ENCODE data around the gene ABTB2.
A peak's percentile ranks its signal among the peaks of the same experiment; 100 is the strongest.
"Not testable (repeated sequence)": the region's sequence is repeated elsewhere in the genome, so short reads cannot be mapped to it uniquely, and the experiment has no call there.

Gene ABTB2

DNA sequence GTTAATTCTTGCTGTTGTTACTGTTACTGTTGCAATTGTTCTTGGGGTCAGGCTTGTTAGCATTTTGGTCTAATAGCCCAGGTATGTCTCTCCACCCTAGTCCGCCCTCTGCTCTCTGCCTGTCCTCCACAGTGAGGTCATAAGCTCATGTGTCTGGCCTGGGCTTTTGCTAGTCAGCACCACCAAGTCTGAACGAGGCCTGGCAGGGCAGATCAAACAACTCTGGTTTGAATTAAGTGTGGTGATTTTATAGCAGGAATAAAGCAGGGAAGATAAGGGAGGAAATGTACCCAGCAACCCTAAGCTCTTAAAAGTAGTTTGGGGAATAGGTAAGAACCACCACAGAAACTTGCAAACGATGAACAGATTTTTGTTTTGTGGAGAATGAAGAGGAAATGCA lies 98.7 kb downstream of the ABTB2 start:
- Histone ChIP-seq H3K4me1 (ENCODE audit: control insufficient read depth, insufficient read depth, low read length) (no peaks in the 10 kb centered on the region), H3K27ac (ENCODE audit: low read depth, low read length) (no peak overlapping the region), H3K27me3 (ENCODE audit: control insufficient read depth, insufficient read depth, low read length) (no peaks in the 10 kb centered on the region), H3K4me3 (ENCODE audit: low read length) (no peak overlapping the region), H3K9ac (ENCODE audit: low read length) (no peak overlapping the region), H3K36me3 (ENCODE audit: control insufficient read depth, insufficient read depth, low read length) (no peaks in the 10 kb centered on the region)

GRCh38 chr11:34256626-34257025 lies 101.2 kb downstream of the ABTB2 start:
- Histone ChIP-seq H3K4me3 (ENCODE audit: low read length) (no peak overlapping the region), H3K27me3 (ENCODE audit: control insufficient read depth, insufficient read depth, low read length) (no peaks in the 10 kb centered on the region), H3K9ac (ENCODE audit: low read length) (no peak overlapping the region), H3K4me1 (ENCODE audit: control insufficient read depth, insufficient read depth, low read length) (no peaks in the 10 kb centered on the region), H3K27ac (ENCODE audit: low read depth, low read length) (no peak overlapping the region), H3K36me3 (ENCODE audit: control insufficient read depth, insufficient read depth, low read length) (no peaks in the 10 kb centered on the region)

- H3K27me3 ChIP-seq (ENCODE audit: control insufficient read depth, insufficient read depth, low read length), result no peaks in the 10 kb centered on the region
These were observed 101.7 kb downstream of the ABTB2 start for GRCh38 chr11:34256150-34256549.

DNA sequence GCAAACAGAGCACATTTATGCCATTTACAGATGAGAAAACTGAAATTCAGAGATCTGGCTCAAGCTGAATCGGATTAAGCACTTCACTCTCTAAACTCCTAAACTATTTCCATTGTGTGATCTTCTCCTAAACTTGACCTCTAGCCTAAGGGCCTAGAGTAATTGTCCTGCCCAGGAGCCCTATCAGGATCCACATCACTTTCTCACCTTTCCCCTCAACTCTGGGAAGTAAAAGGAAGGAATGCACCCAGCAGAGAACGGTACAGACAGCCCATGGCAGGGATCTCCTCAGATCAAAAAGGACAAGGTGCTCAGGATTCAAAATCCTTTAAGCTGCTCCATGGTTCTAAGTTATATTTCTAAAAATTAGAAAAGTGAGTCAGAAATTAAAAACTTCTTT lies 102.7 kb downstream of the ABTB2 start:
- Histone ChIP-seq H3K36me3 (ENCODE audit: control insufficient read depth, insufficient read depth, low read length) (no peaks in the 10 kb centered on the region), H3K27ac (ENCODE audit: low read depth, low read length) (no peak overlapping the region), H3K4me3 (ENCODE audit: low read length) (no peak overlapping the region), H3K4me1 (ENCODE audit: control insufficient read depth, insufficient read depth, low read length) (no peaks in the 10 kb centered on the region), H3K9ac (ENCODE audit: low read length) (no peak overlapping the region), H3K27me3 (ENCODE audit: control insufficient read depth, insufficient read depth, low read length) (no peaks in the 10 kb centered on the region)

More at GRCh38 chr11:34256150-34256549, 101.7 kb downstream of the ABTB2 start:
- Histone ChIP-seq H3K9ac (ENCODE audit: low read length) (no peak overlapping the region), H3K36me3 (ENCODE audit: control insufficient read depth, insufficient read depth, low read length) (no peaks in the 10 kb centered on the region), H3K27ac (ENCODE audit: low read depth, low read length) (no peak overlapping the region), H3K4me3 (ENCODE audit: low read length) (no peak overlapping the region), H3K4me1 (ENCODE audit: control insufficient read depth, insufficient read depth, low read length) (no peaks in the 10 kb centered on the region)

GRCh38 chr11:34254011-34254410 lies 103.8 kb downstream of the ABTB2 start:
- Histone ChIP-seq H3K27me3 (ENCODE audit: control insufficient read depth, insufficient read depth, low read length) (no peaks in the 10 kb centered on the region), H3K36me3 (ENCODE audit: control insufficient read depth, insufficient read depth, low read length) (no peaks in the 10 kb centered on the region), H3K27ac (ENCODE audit: low read depth, low read length) (no peak overlapping the region), H3K4me1 (ENCODE audit: control insufficient read depth, insufficient read depth, low read length) (no peaks in the 10 kb centered on the region), H3K4me3 (ENCODE audit: low read length) (no peak overlapping the region), H3K9ac (ENCODE audit: low read length) (no peak overlapping the region)

DNA sequence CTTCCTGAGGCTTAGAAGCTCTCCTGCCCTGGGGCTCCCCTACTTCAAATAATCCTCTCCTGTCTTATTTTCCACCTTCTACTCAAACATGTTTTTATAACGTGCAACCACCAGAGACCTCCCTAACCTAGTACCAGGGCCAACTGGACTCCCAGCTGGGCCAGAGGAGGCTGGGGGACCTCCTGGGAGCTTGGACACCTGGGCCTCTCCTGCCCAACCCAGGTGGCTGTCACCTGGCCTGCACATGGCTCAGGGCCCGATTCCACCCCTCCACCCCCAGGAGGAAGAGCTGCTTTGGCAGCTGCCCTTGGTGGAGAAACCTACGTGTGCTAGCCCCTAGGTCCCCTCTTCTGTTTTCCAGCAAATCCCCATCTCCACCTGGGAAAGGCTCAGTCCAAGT lies 105.2 kb downstream of the ABTB2 start:
- Histone ChIP-seq H3K9ac (ENCODE audit: low read length) (no peak overlapping the region), H3K36me3 (ENCODE audit: control insufficient read depth, insufficient read depth, low read length) (no peaks in the 10 kb centered on the region), H3K27me3 (ENCODE audit: control insufficient read depth, insufficient read depth, low read length) (no peaks in the 10 kb centered on the region), H3K4me3 (ENCODE audit: low read length) (no peak overlapping the region), H3K4me1 (ENCODE audit: control insufficient read depth, insufficient read depth, low read length) (no peaks in the 10 kb centered on the region), H3K27ac (ENCODE audit: low read depth, low read length) (no peak overlapping the region)

DNA sequence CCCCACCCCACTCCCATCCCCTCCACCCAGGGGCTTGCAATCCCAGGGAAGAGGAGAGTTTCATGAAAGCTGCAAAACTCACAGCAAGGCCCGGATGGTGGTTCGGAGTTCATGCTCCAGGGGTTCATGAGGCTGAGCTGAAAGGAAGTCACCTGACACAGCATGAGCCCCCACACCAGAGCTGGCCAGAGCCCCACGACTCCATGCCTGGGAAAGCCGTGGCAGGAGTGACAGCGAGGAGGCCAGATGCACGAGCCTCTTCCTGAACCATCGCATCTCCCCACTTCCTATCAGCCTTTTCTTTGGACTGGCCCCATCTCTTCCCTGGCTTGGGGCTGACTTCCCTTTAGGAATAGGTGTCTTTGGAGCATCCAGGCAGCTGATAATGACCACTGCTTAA lies 105.8 kb downstream of the ABTB2 start:
- Histone ChIP-seq H3K9ac (ENCODE audit: low read length) (no peak overlapping the region), H3K27ac (ENCODE audit: low read depth, low read length) (no peak overlapping the region), H3K27me3 (ENCODE audit: control insufficient read depth, insufficient read depth, low read length) (no peaks in the 10 kb centered on the region), H3K4me1 (ENCODE audit: control insufficient read depth, insufficient read depth, low read length) (no peaks in the 10 kb centered on the region), H3K4me3 (ENCODE audit: low read length) (no peak overlapping the region), H3K36me3 (ENCODE audit: control insufficient read depth, insufficient read depth, low read length) (no peaks in the 10 kb centered on the region)

DNA sequence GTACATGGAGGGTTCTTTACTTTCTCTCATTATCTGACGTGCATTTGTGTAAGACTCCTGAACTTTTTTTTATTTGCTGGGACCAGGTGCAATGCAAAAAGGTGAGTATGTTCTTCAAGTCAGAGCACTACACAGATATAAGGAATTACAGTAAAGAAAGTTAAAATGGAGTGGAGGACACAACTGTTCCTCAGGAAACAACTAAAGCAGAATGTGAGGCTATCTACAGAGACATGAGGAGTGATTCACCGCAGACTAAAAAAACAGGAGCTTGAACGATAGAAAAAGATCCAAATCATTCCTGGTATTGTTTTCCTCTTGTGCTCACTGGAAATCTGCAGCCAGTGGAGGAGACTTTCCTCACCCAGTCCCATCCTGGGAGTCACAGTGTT lies 106.2 kb downstream of the ABTB2 start:
- no peak overlapping the region for H3K9ac ChIP-seq (ENCODE audit: low read length)
- H3K4me1 ChIP-seq (ENCODE audit: control insufficient read depth, insufficient read depth, low read length), result no peaks in the 10 kb centered on the region
- no peaks in the 10 kb centered on the region for H3K27me3 ChIP-seq (ENCODE audit: control insufficient read depth, insufficient read depth, low read length)
- H3K36me3 ChIP-seq (ENCODE audit: control insufficient read depth, insufficient read depth, low read length), result no peaks in the 10 kb centered on the region
- no peak overlapping the region for H3K27ac ChIP-seq (ENCODE audit: low read depth, low read length)
- H3K4me3 ChIP-seq (ENCODE audit: low read length), result peak overlapping the region; percentile 25

GRCh38 chr11:34250732-34251588 lies 106.8 kb downstream of the ABTB2 start:
- Histone ChIP-seq H3K27me3 (ENCODE audit: control insufficient read depth, insufficient read depth, low read length) (no peaks in the 10 kb centered on the region), H3K27ac (ENCODE audit: low read depth, low read length) (no peak overlapping the region), H3K4me3 (ENCODE audit: low read length) (peak overlapping the region; percentile 25), H3K4me1 (ENCODE audit: control insufficient read depth, insufficient read depth, low read length) (no peaks in the 10 kb centered on the region), H3K9ac (ENCODE audit: low read length) (no peak overlapping the region), H3K36me3 (ENCODE audit: control insufficient read depth, insufficient read depth, low read length) (no peaks in the 10 kb centered on the region)

GRCh38 chr11:34250211-34250610 lies 107.6 kb downstream of the ABTB2 start:
- Histone ChIP-seq H3K36me3 (ENCODE audit: control insufficient read depth, insufficient read depth, low read length) (no peaks in the 10 kb centered on the region), H3K9ac (ENCODE audit: low read length) (no peak overlapping the region), H3K4me3 (ENCODE audit: low read length) (no peak overlapping the region), H3K4me1 (ENCODE audit: control insufficient read depth, insufficient read depth, low read length) (no peaks in the 10 kb centered on the region), H3K27ac (ENCODE audit: low read depth, low read length) (no peak overlapping the region), H3K27me3 (ENCODE audit: control insufficient read depth, insufficient read depth, low read length) (no peaks in the 10 kb centered on the region)

DNA sequence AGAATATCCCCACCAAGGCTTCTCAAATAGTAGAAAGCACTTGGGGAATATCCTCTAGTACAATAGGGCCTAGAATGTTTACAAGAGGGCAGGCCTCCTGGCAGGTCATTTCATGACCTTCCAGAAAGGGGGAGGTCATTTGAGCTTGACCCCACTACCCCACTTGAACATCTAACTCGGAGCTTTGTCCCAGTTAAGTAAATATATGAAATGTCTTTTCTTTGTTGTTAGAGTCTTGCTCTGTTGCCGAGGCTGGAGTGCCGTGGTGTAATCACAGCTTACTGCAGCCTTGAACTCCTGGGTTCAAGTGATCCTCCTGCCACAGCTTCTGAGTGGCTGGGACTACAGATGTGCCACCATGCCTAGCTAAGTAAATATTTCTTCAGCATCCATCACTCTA lies 108.4 kb downstream of the ABTB2 start:
- no peak overlapping the region for H3K27ac ChIP-seq (ENCODE audit: low read depth, low read length)
- H3K36me3 ChIP-seq (ENCODE audit: control insufficient read depth, insufficient read depth, low read length), result no peaks in the 10 kb centered on the region
- no peak overlapping the region for H3K4me3 ChIP-seq (ENCODE audit: low read length)
- no peaks in the 10 kb centered on the region for H3K27me3 ChIP-seq (ENCODE audit: control insufficient read depth, insufficient read depth, low read length)
- H3K4me1 ChIP-seq (ENCODE audit: control insufficient read depth, insufficient read depth, low read length), result no peaks in the 10 kb centered on the region
- H3K9ac ChIP-seq (ENCODE audit: low read length), result no peak overlapping the region

DNA sequence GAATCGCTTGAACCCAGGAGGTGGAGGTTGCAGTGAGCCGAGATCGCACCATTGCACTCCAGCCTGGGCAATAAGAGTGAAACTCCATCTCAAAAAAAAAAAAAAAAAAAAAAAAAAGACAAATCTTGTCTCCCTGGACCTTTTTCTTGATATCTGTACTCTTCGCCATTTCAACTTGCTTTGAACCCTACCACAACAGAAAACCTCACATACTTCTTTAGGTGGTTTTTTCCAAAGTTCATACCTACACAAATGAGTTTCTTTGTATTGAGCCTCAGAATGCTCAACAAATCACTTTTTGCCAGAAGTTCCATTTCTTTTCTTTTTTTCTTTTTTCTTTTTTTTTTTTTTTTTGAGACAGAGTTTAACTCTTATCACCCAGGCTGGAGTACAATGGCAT lies 111.3 kb downstream of the ABTB2 start:
- H3K4me1 ChIP-seq (ENCODE audit: control insufficient read depth, insufficient read depth, low read length); H3K36me3 ChIP-seq (ENCODE audit: control insufficient read depth, insufficient read depth, low read length); H3K27ac ChIP-seq (ENCODE audit: low read depth, low read length); H3K9ac ChIP-seq (ENCODE audit: low read length); H3K4me3 ChIP-seq (ENCODE audit: low read length); H3K27me3 ChIP-seq (ENCODE audit: control insufficient read depth, insufficient read depth, low read length): not testable (repeated sequence)

DNA sequence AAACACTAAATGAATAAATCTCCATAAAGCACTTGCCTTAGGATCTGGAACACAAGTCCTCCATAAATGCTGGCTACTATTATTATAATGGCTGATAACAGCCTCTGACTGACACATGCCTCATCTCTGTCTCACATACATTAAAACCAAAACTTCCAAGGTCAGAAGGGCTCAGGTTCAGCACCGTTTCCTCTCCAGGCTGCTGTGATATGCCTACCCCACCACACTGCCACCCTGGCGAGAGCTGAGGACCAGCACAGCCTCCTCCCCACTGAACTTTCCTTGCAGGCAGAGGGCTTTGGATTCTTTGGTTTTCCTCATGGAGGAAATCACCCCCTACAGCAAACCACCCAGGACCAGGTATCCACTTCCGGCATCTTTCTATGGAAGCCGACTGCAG lies 112.8 kb downstream of the ABTB2 start:
- H3K36me3 ChIP-seq (ENCODE audit: control insufficient read depth, insufficient read depth, low read length), result no peaks in the 10 kb centered on the region
- H3K4me1 ChIP-seq (ENCODE audit: control insufficient read depth, insufficient read depth, low read length), result no peaks in the 10 kb centered on the region
- H3K4me3 ChIP-seq (ENCODE audit: low read length), result no peak overlapping the region
- H3K27me3 ChIP-seq (ENCODE audit: control insufficient read depth, insufficient read depth, low read length), result no peaks in the 10 kb centered on the region
- no peak overlapping the region for H3K27ac ChIP-seq (ENCODE audit: low read depth, low read length)
- no peak overlapping the region for H3K9ac ChIP-seq (ENCODE audit: low read length)

Data from rectal smooth muscle tissue (tissue), 1 donor.